Measurements from ENCODE around the gene ZXDC.

The ZXDC gene

DNA sequence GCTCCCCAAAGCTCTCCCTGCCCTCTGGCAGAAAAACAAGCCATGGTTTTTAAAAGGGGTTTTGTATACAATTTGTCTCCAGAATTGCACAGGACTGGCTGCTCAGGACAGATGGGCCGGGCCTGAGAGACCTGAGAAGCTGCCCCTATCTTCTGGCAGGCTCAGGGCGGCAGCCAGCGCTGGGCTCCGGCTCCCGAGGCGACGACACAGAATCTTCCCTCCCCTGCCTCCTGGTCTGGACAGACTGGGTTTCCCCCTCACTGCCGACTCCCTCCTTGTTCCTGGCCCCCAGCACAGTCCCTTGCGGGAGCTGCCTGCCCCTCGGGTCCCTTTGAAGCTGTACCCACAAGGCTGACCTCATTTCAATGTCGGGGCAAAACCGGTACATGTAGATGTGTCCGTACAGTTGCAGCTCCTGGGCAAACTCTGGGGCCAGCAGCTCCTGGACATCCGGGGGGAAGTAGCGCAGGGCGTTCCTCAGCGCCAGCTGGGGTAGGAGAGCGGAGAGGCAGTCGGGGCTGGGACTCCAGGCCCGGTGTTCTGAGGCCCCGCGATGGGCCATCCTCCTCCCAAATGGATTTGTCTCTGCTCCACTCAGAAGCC lies 34.7 kb upstream of the ZXDC start:
- DNase-seq = no peak

DNA sequence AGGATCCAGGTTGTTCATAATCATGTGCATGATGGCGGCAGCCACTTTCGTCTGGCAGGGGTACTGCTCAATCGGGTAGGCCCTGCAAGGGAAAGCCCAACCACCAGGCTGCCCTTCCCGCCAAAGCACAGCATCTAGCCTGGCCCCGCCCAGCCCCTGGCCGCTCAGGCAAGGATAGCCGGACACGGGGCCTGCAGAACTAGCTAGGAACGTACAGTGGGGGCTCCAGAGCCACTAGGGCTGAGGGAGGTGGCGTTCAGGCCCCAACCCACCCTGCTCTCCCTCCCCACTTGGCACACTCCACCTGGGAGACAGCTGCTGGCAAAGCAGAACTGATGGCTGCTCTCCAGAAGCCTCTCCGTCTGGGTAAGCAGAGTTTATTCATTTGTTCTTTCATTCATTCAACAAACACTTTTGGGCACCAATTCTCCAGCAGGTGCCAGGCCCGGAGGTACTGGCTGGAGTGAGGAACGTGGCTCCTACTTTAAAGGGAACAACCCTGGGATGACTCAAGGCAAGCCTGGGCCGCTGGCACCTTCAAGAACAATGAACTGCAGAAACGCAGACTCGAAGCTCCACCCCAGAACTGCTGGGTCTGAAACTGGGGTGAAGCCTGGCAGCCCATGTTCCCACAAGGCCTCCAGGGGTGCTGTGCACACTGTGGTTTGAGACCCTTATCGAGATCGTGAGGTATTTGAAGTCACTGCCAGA lies 34.1 kb upstream of the ZXDC start:
- DNase-seq = no peak

DNA sequence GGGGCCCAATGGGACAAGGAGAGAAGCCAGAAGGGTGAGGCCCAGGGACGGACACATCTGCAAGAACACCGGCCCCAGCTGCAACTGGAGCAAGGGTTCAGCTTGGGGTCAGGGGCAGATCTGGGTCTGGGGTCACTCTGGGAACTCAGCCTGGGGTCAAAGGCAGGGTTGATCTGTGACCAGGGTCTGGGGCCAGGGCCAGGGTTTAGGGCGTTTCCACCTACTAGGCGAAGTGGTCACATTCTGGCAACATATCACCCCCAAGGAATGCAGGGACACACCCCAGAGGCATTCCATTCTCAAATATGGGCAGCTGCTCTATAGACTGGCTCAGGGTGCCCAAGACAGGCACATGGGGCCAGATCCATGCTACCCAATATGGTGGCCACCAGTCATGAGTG lies 32.9 kb upstream of the ZXDC start:
- no peak for DNase-seq

- no peak for DNase-seq
These were observed 32.2 kb upstream of the ZXDC start for GRCh38 chr3:126507886-126508285.

- DNase-seq = no peak
These were observed 28.0 kb upstream of the ZXDC start for GRCh38 chr3:126503701-126504100.

GRCh38 chr3:126502656-126503055 lies 27.0 kb upstream of the ZXDC start:
- DNase-seq = no peak

GRCh38 chr3:126501736-126502135 lies 26.0 kb upstream of the ZXDC start:
- no peak for DNase-seq

- DNase-seq = no peak
These were observed 25.4 kb upstream of the ZXDC start for GRCh38 chr3:126501054-126501453.

DNA sequence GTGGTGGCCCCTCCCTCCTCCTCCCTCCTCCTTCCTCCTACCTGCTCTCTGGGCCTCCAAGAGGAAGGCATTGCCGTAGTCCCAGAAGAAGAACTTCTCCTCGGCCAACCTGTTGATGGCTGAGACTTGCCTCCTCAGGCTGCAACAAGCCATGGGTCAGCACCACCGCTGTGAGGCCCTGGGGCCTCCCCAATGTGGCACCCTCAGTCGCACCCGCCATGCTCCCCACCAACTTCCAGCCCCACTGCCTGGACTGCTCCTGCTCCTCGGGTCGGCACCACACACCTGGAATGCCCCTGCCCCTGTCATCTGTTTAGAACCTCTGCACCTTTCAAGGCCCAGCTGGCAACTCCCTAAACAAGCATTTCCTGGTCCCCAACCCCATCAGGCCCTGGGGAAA lies 24.3 kb upstream of the ZXDC start:
- no peak for DNase-seq

DNA sequence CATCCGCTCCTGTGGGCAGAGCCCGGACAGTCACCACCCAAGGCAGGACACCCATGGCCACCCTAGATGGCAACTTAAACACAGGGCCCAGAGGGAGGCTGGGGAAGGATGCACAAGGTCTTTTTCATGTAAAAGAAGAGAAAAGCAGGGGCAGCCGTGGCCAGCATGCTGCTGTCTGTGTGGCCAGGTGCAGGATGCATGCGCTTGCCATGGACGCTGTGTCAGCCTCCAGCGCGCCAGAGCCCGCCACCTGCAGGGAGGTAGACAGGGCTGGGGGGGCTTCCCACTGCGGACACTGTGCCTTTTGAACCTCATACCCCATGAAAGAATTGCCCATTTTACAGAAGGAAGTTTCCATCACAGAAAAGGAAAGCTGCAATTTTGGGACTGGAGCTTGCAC lies 23.7 kb upstream of the ZXDC start:
- DNase-seq = no peak

DNA sequence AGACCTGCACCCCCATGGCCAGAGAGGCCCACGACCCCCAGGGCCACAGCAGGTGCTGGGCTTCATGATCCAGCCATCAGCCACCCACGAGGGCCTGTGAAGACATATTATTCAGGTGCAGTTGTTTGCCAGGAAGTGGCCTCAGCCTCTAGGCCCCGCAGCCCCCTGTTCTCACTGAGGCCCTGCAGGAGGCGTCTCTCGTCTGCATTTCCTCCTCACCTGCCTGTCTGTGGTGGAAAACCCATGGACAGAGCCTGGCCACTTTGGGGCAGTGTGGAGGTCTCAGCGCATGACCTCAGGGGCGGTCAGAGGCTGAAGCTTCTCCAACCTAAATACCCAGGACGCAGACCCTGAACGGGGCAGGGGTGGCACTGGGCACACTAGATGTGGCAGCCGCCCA lies 23.2 kb upstream of the ZXDC start:
- no peak for DNase-seq

DNA sequence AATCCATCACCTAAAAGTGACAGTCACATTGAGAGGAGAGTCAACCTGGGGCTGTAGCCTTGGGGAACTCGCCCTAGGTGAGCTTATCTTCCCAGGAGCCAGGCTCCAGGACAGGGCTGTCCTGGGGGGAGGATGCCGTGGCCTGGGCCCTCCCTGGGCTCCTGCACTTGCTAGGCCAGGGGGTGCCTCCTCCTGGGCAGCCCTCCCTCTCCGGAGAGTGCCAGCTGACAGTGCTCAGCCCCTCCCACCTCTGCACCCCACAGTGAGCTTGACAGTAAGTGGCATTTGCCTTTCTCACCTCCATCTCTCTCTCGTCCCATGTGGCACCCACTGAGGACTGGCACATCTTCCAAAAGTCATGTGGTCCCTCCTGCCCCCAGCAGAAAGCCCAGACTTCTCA lies 22.8 kb upstream of the ZXDC start:
- DNase-seq = no peak

DNA sequence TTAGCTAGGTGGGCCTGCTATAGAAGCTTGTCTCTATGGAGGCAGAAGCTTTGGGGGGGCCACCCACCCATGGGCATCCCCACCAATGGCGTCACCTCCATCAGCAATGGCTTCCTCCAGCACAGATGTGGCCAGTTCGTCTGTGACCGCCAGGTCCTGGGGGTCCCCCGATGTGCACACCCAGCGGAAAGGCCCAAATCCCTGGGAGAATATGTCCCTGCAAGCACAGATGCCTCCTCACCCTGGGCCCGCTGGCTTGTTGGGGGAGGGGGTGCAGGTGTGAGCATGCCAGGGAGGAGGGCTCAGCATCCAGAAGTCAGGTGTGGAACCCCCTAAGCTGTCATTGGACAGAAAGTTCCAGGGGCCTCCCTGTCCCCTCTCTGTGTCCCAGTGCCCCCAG lies 22.3 kb upstream of the ZXDC start:
- DNase-seq = no peak

DNA sequence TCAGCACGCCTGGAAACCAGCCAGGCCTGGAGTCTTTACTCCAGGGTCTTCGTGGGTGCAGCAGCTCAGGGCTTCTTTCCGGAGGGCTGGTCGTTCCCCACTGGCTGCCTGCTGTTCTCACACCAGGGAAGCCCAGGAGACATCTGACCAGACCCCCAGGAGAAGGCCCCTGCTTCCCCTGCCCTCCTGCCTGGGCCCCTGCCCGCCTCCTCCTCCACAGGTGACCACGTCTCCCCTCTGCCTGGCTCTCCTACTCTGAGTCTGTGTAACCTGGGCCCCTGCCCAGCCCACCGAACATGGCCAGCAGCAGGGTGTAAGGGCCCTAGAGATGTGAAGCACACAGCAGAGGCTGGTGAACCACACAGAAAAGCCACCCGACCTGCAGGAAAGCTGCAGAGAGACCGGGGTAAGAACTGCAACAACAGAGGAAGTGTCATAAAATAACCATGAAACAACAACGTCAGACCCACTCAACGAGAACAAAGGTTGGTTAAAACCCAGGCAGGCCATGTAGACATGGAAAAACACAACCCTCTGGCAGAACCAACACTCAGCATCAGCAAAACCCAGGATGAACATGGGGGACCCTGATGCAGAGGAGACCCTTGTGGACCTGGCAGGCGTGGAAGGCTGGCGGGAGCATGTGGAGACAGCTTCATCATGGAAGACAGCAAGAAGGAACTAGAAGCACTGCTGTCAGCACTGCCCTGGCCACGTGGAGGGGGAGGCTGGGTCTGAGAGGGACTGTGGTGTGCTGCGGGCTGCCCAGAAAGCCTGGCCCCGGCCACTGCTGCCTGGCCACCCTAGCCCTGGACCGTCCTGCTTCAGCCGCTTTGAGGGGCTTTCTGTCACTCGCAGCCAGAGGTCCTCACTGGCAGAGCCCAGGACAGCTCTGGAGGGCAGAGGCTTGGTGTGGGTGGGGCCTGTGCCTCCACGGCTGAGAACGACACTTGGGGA lies 21.5 kb upstream of the ZXDC start:
- no peak for DNase-seq

DNA sequence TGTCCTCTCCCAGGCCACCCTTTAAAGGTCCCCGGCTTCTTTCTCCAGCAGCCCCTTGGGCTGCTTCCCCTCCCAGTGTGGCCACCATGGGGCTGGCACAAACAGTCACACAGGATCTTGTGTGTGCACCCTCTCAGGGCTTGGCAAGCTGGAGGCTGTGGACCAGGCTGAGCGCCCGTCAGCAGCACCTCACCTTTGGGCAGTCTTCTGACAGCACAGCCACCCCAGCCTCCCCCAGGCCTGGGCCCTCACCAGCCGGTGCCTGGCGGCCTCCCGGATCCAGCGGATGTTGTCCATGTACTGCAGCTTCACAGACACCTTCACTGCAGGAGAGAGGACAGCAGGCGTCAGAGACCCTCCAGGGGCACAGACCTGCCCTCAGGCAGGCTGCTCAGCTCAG lies 20.1 kb upstream of the ZXDC start:
- DNase-seq = no peak

GRCh38 chr3:126494970-126495230 lies 19.2 kb upstream of the ZXDC start:
- no peak for DNase-seq

DNA sequence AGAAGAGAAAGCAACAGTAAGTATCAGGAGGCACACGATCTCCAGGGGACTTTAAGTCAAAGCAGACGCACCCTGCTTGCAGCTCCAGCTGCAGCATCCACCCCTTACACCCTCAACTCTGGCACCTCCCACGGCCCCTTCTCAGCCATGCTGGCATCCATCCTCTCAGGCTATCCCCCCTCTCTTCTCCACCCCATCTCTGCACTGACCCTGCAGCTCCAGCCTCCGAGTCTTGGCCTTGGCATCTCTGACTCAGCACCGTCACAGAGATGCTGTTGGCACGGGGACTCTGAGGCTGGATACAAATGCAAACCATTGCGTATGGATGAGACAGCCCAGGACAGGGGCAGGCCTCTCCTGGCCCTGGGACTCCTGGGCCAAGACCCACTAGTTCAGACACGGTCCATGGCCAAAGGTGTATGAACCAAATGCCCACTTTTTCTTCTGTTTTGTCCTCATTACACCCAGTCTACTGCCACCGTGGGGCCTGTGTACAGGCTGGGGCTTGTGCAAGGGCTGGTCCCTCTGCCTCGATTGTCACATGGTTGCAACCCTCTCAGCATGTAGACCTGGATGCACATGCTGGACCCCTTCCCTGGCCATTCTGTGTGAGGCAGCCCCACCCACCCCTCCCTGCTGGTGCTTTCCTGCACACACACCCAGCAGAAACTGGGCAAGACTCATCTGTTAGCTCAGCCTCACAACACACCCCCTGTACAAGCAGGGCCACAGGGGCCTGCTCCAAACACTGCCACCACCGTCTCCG lies 18.7 kb upstream of the ZXDC start:
- DNase-seq = no peak

GRCh38 chr3:126493739-126494138 lies 18.0 kb upstream of the ZXDC start:
- no peak for DNase-seq

GRCh38 chr3:126493051-126493450 lies 17.4 kb upstream of the ZXDC start:
- DNase-seq = no peak

DNA sequence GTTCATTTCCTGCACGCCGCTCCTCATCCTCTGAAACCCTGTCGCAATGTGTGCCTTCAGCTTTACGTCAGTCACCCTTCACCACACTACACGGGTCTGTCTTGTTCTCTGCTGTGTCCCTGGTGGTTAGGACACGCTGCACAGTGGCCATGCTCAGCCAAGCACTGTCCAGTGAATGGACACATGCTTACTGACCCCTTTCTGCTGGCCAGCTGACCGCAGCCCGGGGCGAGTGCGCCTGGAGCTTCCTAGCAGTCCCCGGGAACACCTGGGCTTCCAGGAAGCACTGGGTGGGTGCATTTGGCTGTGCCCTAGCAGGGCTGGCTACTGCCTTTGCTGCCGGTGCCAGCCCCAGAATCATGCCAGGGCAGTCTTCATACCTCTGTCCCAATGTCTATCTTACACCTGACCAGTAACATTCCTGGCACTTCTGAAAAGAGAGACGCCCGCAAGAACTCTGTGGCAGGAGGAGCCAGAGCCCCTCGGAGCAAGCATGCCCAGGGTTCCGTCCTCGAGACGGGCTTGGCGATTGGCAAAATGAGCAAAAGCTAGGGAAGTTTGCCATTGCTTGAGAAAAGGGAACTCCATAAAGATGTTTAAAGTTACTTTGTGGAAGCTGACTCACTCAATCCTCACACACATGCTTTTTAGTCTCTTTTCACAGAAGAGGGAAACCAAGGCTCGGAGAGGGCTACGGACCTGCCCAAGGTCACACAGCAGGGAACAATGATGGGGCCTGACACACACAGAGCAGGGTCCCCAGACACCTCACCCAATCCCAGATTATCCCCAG lies 15.7 kb upstream of the ZXDC start:
- DNase-seq = no peak

DNA sequence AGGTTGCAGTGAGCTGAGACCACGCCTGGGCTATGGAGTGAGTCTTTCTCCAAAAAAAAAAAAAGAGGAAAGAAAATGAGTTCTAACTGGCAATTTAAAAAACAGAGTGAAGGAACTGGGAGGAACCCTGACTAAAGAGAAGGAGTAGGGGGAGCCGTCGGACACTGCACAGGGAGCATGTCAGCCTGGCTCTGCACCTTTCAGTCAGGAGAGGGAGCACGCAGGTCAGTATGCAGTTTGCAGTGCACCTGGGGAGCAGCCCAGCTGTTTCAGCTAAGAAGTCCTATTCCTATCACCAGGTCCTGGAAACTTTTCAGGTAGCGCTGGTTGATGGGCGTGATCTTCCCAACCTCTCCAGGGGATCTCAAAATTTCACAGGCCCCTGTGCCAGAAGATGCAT lies 14.9 kb upstream of the ZXDC start:
- no peak for DNase-seq

DNA sequence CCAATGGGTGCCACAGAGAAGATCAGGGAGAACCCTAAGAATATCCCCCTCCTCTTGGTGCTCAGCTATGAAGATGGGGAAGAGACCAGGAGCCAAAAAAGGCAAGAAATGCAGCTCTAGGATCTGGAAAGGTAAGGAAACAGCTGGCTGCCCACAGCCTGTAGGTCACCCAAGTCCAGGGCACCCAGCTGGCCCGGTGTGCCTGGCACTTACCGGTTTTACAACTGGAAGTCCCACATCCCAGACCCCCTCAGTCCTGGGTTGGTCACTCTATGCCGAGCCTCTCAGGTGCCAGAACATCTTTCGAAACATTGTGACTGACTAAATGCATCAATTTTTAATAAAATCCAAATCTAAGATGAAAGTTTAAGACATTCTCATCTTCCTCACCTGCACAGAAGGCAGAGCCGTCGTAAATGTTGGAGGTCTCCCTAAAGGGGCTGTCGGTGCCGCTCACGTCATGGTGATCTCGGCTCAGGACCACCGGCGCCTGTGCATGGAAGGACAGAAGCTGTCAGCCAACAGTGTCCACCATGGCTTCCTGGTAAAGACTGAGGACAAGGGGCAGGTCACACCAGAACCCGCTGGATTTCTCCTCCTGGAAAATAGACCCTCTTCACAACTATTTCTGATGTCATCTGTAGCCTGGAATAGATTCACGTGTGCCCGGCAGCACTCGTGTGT lies 13.3 kb upstream of the ZXDC start:
- no peak for DNase-seq
